Upper lobe of left lung (tissue), 6 donors: ENCODE data around the gene ZMYND8. TPM values are rescaled to one million over a fixed set of nuclear protein-coding genes. Genes with fewer than 3 reads are reported as not detected.
A peak's percentile ranks its signal among the peaks of the same experiment; 100 is the strongest.

Experiments used
- ATAC-seq, 2 donors: fragments of 200-7000 bp; cut with Tn5 transposase; one replicate each; pipeline ENCODE4 v1.9.1; 2022; ENCODE audit warnings: mild to moderate bottlenecking in 2 of 2, moderate library complexity in 2 of 2; ENCODE audit not compliant: low FRiP score in 2 of 2
- DNase-seq, 2 donors: peaks; one replicate each; pipeline ENCODE4 v3.0.0-alpha.2; 2019 to 2020
- H3K27ac ChIP-seq, 4 donors: fragments of 200-600 bp; sonication (generic); one replicate each; pipeline ENCODE4 v1.5.1; 2016 to 2019
- H3K27me3 ChIP-seq, 4 donors: fragments of 200-600 bp; sonication (generic); one replicate each; pipeline ENCODE4 v1.5.1; 2017 to 2019
- H3K36me3 ChIP-seq, 4 donors: fragments of 200-600 bp; sonication (generic); one replicate each; pipeline ENCODE4 v1.5.1; 2016 to 2019
- H3K4me1 ChIP-seq, 4 donors: fragments of 200-600 bp; sonication (generic); one replicate each; pipeline ENCODE4 v1.5.1; 2018 to 2019
- H3K4me3 ChIP-seq, 4 donors: fragments of 200-600 bp; sonication (generic); one replicate each; pipeline ENCODE4 v1.5.1; 2017 to 2019; ENCODE audit warnings: mild to moderate bottlenecking in 2 of 4, moderate library complexity in 1 of 4
- H3K9me3 ChIP-seq, 4 donors: fragments of 200-600 bp; sonication (generic); one replicate each; pipeline ENCODE4 v1.5.1; 2018 to 2019
- EP300 ChIP-seq, 4 donors: sonication (generic); formaldehyde crosslinking; IDR thresholded peaks; one replicate each; pipeline ENCODE4 v1.5.1; 2017; ENCODE audit warnings: antibody characterized with exemption in 4 of 4, control low read depth in 2 of 4
- POLR2A ChIP-seq, 4 donors: fragments of 450-650 bp; IDR thresholded peaks; one replicate each; pipeline ENCODE4 v1.5.1; 2016 to 2017; ENCODE audit warnings: antibody characterized with exemption in 4 of 4, mild to moderate bottlenecking in 2 of 4
- POLR2AphosphoS5 ChIP-seq, 2 donors: sonication (generic); formaldehyde crosslinking; IDR thresholded peaks; one replicate each; pipeline ENCODE4 v1.5.1; 2017; ENCODE audit warnings: antibody characterized with exemption in 2 of 2
- WGBS, 2 donors: methylation state at CpG; one replicate each; pipeline ENCODE4 v1.1.5; 2017 to 2018; 5-methylcytosine and 5-hydroxymethylcytosine counted together
- total RNA-seq, 6 donors: library from RNA; depleted of rRNA in 4 of 6; stranded (reverse); fragments of >200 nt in 4 of 6; gene quantifications; one replicate each; pipeline versions ENCODE4 v1.1.0 to v1.2.1, GENCODE V29; 2016 to 2021
- TF ChIP-seq, protein P1 (sequence below), 6 experiments: fragments of 450-650 bp in 4 of 6; fragments of 200-600 bp in 2 of 6; sonication (generic) in 2 of 6; IDR thresholded peaks; one replicate each; pipeline ENCODE4 v1.5.1; 2016 to 2019; ENCODE audit warnings: antibody characterized with exemption in 6 of 6
- donor health status: DM: no; HTN: no; CAD: no; lungs with moderate emphysema.
- donor health status: DM: no; HTN: yes; CAD: no; lungs with severe emphysema.

ZMYND8 gene
- total RNA-seq, 6 donors from 2014 or later, result 24.6 to 120 (median 51.8) TPM

GRCh38 chr20:47320990-47321805 lies 35.3 kb downstream of the ZMYND8 start:
- no peaks in the 10 kb centered on the region for H3K9me3 ChIP-seq
- no peak overlapping the region for H3K4me3 ChIP-seq
- H3K27me3 ChIP-seq, result no peaks in the 10 kb centered on the region
- peaks cover 55 to 85% (median 67%) of the 10 kb centered on the region in 4 donors for H3K4me1 ChIP-seq
- 54 to 57% methylated on average over 7 of the region's 7 CpGs for WGBS, 2 donors
- peak; percentile 15 to 28 for TF ChIP-seq POLR2AphosphoS5 (IDR thresholded peaks at IDR 0.05)
- TF ChIP-seq EP300 (IDR thresholded peaks at IDR 0.05), result no peak
- ATAC-seq (no peak), DNase-seq (peak in 1 of 2 donors; percentile 49)
- H3K27ac ChIP-seq, result peak overlapping the region; percentile 93 to 99 (median 98)
- no peaks in the 10 kb centered on the region for H3K36me3 ChIP-seq

- Histone ChIP-seq H3K27me3 (no peaks in the 10 kb centered on the region), H3K4me1 (peaks cover 70 to 93% (median 80%) of the 10 kb centered on the region in 4 donors), H3K36me3 (no peaks in the 10 kb centered on the region), H3K4me3 (peak overlapping the region in 2 of 4 donors; percentile 18 to 24), H3K27ac (peak overlapping the region; percentile 93 to 99 (median 98)), H3K9me3 (no peaks in the 10 kb centered on the region)
- peak in 1 of 4 donors; percentile 27 for TF ChIP-seq POLR2A (IDR thresholded peaks at IDR 0.05)
- TF ChIP-seq EP300 (IDR thresholded peaks at IDR 0.05), result peak in 2 of 4 donors; percentile 77 to 89
- TF ChIP-seq, protein P1, sequence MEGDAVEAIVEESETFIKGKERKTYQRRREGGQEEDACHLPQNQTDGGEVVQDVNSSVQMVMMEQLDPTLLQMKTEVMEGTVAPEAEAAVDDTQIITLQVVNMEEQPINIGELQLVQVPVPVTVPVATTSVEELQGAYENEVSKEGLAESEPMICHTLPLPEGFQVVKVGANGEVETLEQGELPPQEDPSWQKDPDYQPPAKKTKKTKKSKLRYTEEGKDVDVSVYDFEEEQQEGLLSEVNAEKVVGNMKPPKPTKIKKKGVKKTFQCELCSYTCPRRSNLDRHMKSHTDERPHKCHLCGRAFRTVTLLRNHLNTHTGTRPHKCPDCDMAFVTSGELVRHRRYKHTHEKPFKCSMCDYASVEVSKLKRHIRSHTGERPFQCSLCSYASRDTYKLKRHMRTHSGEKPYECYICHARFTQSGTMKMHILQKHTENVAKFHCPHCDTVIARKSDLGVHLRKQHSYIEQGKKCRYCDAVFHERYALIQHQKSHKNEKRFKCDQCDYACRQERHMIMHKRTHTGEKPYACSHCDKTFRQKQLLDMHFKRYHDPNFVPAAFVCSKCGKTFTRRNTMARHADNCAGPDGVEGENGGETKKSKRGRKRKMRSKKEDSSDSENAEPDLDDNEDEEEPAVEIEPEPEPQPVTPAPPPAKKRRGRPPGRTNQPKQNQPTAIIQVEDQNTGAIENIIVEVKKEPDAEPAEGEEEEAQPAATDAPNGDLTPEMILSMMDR (IDR thresholded peaks at IDR 0.05), result no peak
- TF ChIP-seq POLR2AphosphoS5 (IDR thresholded peaks at IDR 0.05), result peak; percentile 54 to 77
- DNase-seq (peak in 1 of 2 donors; percentile 90), ATAC-seq (peak; percentile 16 to 72)
- 31 to 46% methylated on average over 15 to 17 of the region's 17 CpGs for WGBS, 2 donors
These were observed 36.8 kb downstream of the ZMYND8 start for GRCh38 chr20:47319517-47320252.

DNA sequence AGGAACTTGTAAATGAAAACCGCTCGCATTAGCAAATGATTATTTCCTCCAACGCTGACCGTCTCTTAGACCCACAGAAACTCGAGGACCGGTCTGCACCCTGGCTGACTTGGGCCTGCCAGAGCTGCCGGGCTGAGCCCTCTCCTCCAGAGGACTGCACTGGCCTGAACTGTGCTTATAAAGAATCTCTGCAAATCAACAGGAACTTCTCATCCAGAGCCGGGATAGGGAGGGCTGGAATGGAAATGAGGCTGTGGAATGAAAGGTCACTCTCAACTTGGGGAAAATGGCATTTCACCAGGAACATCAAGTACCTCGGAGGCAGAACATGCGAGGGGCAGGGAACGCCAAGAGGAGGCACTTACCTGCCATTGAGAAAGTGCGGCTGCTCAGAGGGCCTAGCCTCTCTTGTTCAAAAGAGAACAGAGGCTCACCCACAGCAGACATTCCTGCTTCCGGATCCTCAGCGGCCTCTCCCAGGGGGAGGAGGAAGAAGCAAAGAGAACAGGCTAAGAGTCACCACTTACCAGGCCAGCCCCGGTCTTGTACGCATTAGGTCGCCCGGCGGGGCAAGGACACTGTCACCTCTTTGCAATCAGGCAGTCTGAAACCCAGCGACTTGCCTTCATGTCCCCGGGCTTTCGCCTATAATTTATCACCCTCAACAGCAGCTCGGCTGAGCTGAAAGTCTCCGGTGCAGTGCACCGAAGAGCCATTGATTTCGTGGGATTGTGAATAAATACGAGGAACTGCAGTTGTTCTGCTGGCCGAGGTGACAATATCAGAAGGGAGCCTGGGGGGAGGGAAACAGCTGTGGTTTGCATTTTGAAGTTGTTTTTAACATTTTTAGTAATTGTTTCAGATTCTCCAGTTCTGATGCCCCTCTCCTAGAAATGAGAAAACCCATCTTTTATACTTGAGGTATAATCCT lies 37.6 kb downstream of the ZMYND8 start:
- Histone ChIP-seq H3K9me3 (no peaks in the 10 kb centered on the region), H3K4me1 (peaks cover 73 to 97% (median 82%) of the 10 kb centered on the region in 4 donors), H3K4me3 (peak overlapping the region in 3 of 4 donors; percentile 18 to 24 (median 22)), H3K36me3 (no peaks in the 10 kb centered on the region), H3K27ac (peak overlapping the region; percentile 93 to 99 (median 98)), H3K27me3 (no peaks in the 10 kb centered on the region)
- DNase-seq (peak; percentile 72 to 96), ATAC-seq (peak; percentile 83 to 92)
- TF ChIP-seq, protein P1 (IDR thresholded peaks at IDR 0.05), result no peak
- TF ChIP-seq POLR2AphosphoS5 (IDR thresholded peaks at IDR 0.05) (peak; percentile 88 to 96), EP300 (IDR thresholded peaks at IDR 0.05) (peak; percentile 84 to 99 (median 95)), POLR2A (IDR thresholded peaks at IDR 0.05) (peak in 3 of 4 donors; percentile 51 to 92 (median 80))
- 12 to 15% methylated on average over 28 of the region's 28 CpGs for WGBS, 2 donors

DNA sequence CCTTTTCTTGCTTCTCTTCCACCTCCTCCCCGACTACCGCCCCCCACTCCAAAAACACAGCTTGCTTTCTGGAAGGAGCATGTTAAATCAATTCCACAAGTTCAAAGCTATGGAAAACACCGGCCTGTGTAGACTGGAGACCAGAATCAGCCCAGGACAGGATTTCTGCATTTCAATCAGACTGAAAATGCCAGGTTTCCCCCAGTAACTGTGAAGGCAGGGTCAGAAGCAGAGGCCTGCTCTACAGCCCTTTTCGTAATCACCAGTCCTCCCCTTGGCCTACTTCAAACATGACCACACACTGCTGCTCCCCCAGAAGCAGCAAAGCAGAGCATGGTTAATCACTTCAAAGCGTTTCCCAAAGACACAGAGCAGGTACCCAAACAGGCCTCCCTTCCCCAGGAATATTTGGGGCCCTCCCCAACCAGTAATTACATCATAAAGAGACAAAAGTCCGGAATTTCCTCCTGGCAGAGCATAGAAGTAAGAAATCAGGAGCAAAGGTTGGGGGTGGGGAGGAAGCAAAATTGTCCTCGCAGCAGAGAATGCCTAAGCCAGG lies 38.4 kb downstream of the ZMYND8 start:
- H3K4me3 ChIP-seq, result peak overlapping the region in 2 of 4 donors; percentile 22
- H3K27me3 ChIP-seq, result no peaks in the 10 kb centered on the region
- TF ChIP-seq POLR2A (IDR thresholded peaks at IDR 0.05) (no peak), POLR2AphosphoS5 (IDR thresholded peaks at IDR 0.05) (no peak), EP300 (IDR thresholded peaks at IDR 0.05) (no peak)
- TF ChIP-seq, protein P1 (IDR thresholded peaks at IDR 0.05), result no peak
- peak overlapping the region; percentile 93 to 99 (median 98) for H3K27ac ChIP-seq
- DNase-seq (peak in 1 of 2 donors; percentile 52), ATAC-seq (peak; percentile 54 to 58)
- H3K9me3 ChIP-seq, result no peaks in the 10 kb centered on the region
- WGBS, 2 donors, result 27 to 31% methylated on average over 7 of the region's 7 CpGs
- H3K4me1 ChIP-seq, result peaks cover 73 to 94% (median 81%) of the 10 kb centered on the region in 4 donors
- H3K36me3 ChIP-seq, result no peaks in the 10 kb centered on the region
